Psoas muscle (tissue), 8 donors: ENCODE results near the gene HYPK. TPM values are rescaled to one million over a fixed set of nuclear protein-coding genes. Genes with fewer than 3 reads are reported as not detected.
A peak's percentile ranks its signal among the peaks of the same experiment; 100 is the strongest.
"Not testable (repeated sequence)": the region's sequence is repeated elsewhere in the genome, so short reads cannot be mapped to it uniquely, and the experiment has no call there.

Source experiments
- ATAC-seq, 4 donors: fragments of 200-7000 bp; cut with Tn5 transposase; one replicate each; pipeline ENCODE4 v1.9.1; 2020; ENCODE audit warnings: moderate library complexity in 3 of 4, mild to moderate bottlenecking in 2 of 4
- DNase-seq, 2 donors: peaks; one replicate each; pipeline ENCODE4 v3.0.0-alpha.2; 2020
- H3K27ac ChIP-seq: fragments of 200-600 bp; one replicate; pipeline ENCODE4 v1.8.0; 2022
- H3K27me3 ChIP-seq, 3 donors: fragments of 200-600 bp in 1 of 3; one replicate each; pipeline versions ENCODE4 v1.6.1 to v1.8.0; 2013 to 2022; ENCODE audit warnings: low read length in 2 of 3, mild to moderate bottlenecking in 2 of 3, moderate library complexity in 1 of 3; ENCODE audit not compliant: insufficient read depth in 3 of 3
- H3K36me3 ChIP-seq, 2 donors: fragments of 200-600 bp in 1 of 2; one replicate each; pipeline versions ENCODE4 v1.6.1 to v1.8.0; 2013 to 2022; ENCODE audit warnings: low read depth in 1 of 2, mild to moderate bottlenecking in 1 of 2, moderate library complexity in 1 of 2; ENCODE audit not compliant: insufficient read depth in 1 of 2
- H3K4me1 ChIP-seq: fragments of 200-600 bp; one replicate; pipeline ENCODE4 v1.8.0; 2022
- H3K4me3 ChIP-seq: fragments of 200-600 bp; one replicate; pipeline ENCODE4 v1.8.0; 2022; ENCODE audit warnings: mild to moderate bottlenecking
- H3K9me3 ChIP-seq: fragments of 200-600 bp; one replicate; pipeline ENCODE4 v1.8.0; 2022
- CTCF ChIP-seq: fragments of 200-600 bp; IDR thresholded peaks from one replicate; pipeline ENCODE4 v1.8.0; 2022; ENCODE audit warnings: antibody characterized with exemption
- WGBS, 3 donors: extraction: QIAGEN DNeasy Blood & Tissue Kit; methylation state at CpG; one replicate each; pipeline versions ENCODE4 v1.1.6 to v1.1.7; 2013; 5-methylcytosine and 5-hydroxymethylcytosine counted together
- intact Hi-C, 2 donors: fragments of 100-400 bp; cut with DNase I; formaldehyde crosslinking; loops; one replicate each; pipeline versions ENCODE4 v1.11.0 to v1.14.2; 2022
- polyA plus RNA-seq, 3 donors: library from polyadenylated mRNA; stranded (reverse); fragments of 200-250 nt; gene quantifications; one replicate each; pipeline ENCODE4 v1.2.3, GENCODE V29; 2013
- total RNA-seq, 4 donors: library from RNA; stranded (reverse); fragmentation: NEBNext Ultra II Directional in 2 of 4; extraction: Animal tissue kit (Norgen Biotek cat#: 25700) in 2 of 4; gene quantifications; one replicate each; pipeline versions ENCODE4 v1.2.1 to v1.2.4, GENCODE V29; 2021 to 2023
- donor health status: healthy with polysubstance abuse.
- donor health status: DM: no; HTN: no; CAD: no; lungs with moderate emphysema.
- donor health status: Bipolar disorder and iron deficiency.
- donor health status: healthy.
- donor health status: DM: yes; HTN: yes; CAD: no.
- donor health status: DM: no; HTN: no; CAD: no.
- donor health status: DM: no; HTN: no; CAD: no.
- donor health status: DM: yes; HTN: yes; CAD: no.

Gene HYPK
- total and polyA plus RNA-seq, 7 donors, result 0.77 to 36.5 (median 19.1) TPM

GRCh38 chr15:43821505-43821904 lies 21.1 kb downstream of the HYPK start:
- Histone ChIP-seq H3K4me1 (peaks cover 14% of the 10 kb centered on the region), H3K27ac (no peak overlapping the region), H3K4me3 (no peak overlapping the region), H3K9me3 (no peaks in the 10 kb centered on the region), H3K27me3 (peaks cover 0 to 11% (median 0%) of the 10 kb centered on the region in 3 donors), H3K36me3 (peaks cover 0 to 16% of the 10 kb centered on the region in 2 donors)
- WGBS, 3 donors, result 83 to 88% (median 87%) methylated on average over 3 of the region's 3 CpGs
- no peak for TF ChIP-seq CTCF
- DNase-seq (no peak), ATAC-seq (no peak)
- intact Hi-C loops, result no loop called here

GRCh38 chr15:43824302-43825246 lies 24.2 kb downstream of the HYPK start, which contains the start of gene MFAP1:
MFAP1 (minus strand) TSS chr15:43824690; CDS start chr15:43824569, 121 bp downstream.
- TF ChIP-seq CTCF, result no peak
- H3K36me3 ChIP-seq, result no peaks in the 10 kb centered on the region
- peaks cover 20% of the 10 kb centered on the region for H3K4me1 ChIP-seq
- peak within 1 kb of the TSS; percentile 92 for H3K27ac ChIP-seq
- intact Hi-C loops, result no loop called here
- H3K4me3 ChIP-seq, result peak within 1 kb of the TSS; percentile 83
- peaks cover 0 to 20% (median 2%) of the 10 kb centered on the region in 3 donors for H3K27me3 ChIP-seq
- DNase-seq (peak; percentile 92 to 97), ATAC-seq (peak; percentile 95 to 99 (median 97))
- no peaks in the 10 kb centered on the region for H3K9me3 ChIP-seq
- 7 to 8% (median 8%) methylated on average over 46 of the region's 46 CpGs for WGBS, 3 donors

GRCh38 chr15:43825305-43825704 lies 24.9 kb downstream of the HYPK start:
- DNase-seq, H3K9me3 ChIP-seq, H3K36me3 ChIP-seq, intact Hi-C loops, ATAC-seq, H3K27ac ChIP-seq, H3K4me3 ChIP-seq: not testable (repeated sequence)
- Histone ChIP-seq H3K27me3 (peaks cover 0 to 20% (median 2%) of the 10 kb centered on the region in 3 donors), H3K4me1 (peaks cover 20% of the 10 kb centered on the region)
- 91 to 95% (median 93%) methylated on average over 11 of the region's 11 CpGs for WGBS, 3 donors

- ATAC-seq, result no peak
- WGBS, 3 donors, result 96% methylated on average over 11 of the region's 11 CpGs
- TF ChIP-seq CTCF, result no peak
- intact Hi-C loops, result no loop called here
- no peak for DNase-seq
- H3K4me3 ChIP-seq, result peak overlapping the region; percentile 64
- no peak overlapping the region for H3K27ac ChIP-seq
- no peaks in the 10 kb centered on the region for H3K9me3 ChIP-seq
- peaks cover 0 to 20% (median 2%) of the 10 kb centered on the region in 3 donors for H3K27me3 ChIP-seq
- H3K4me1 ChIP-seq, result peaks cover 20% of the 10 kb centered on the region
- H3K36me3 ChIP-seq, result no peaks in the 10 kb centered on the region
Observed at GRCh38 chr15:43826029-43826507, 25.7 kb downstream of the HYPK start.
